WTC11 (cell line): ENCODE measurements around the gene RAB8B. TPM values are rescaled to one million over a fixed set of nuclear protein-coding genes. Genes with fewer than 3 reads are reported as not detected.
A peak's percentile ranks its signal among the peaks of the same experiment; 100 is the strongest.

Source experiments
- ATAC-seq: fragments of 200-7000 bp; cut with Tn5 transposase; 2 replicates; pipeline ENCODE4 v1.10.0; 2021; ENCODE audit warnings: mild to moderate bottlenecking, moderate library complexity
- CTCF ChIA-PET: fragments of 300-600 bp; sonication (Branson Sonifier 250); formaldehyde crosslinking; loops from one replicate; lab custom pipeline; 2021; ENCODE audit warnings: antibody characterized with exemption; lab: Charles Lee
- POLR2A ChIA-PET: fragments of 350-600 bp; sonication (Branson Sonifier 250); formaldehyde crosslinking; loops from one replicate; lab custom pipeline; 2021; ENCODE audit warnings: antibody characterized with exemption; lab: Charles Lee
- DNase-seq: peaks from one replicate; pipeline ENCODE4 v3.0.0; 2021; ENCODE audit warnings: low spot score
- H3K27ac Mint-ChIP-seq: 2 replicates; pipeline ENCODE4 v1.8.0; 2021; ENCODE audit warnings: mixed read lengths
- H3K27me3 Mint-ChIP-seq: 2 replicates; pipeline ENCODE4 v1.8.0; 2021; ENCODE audit warnings: low read depth, mild to moderate bottlenecking, moderate library complexity, mixed read lengths
- H3K36me3 Mint-ChIP-seq: 2 replicates; pipeline ENCODE4 v1.8.0; 2021; ENCODE audit warnings: mixed read lengths
- H3K4me1 Mint-ChIP-seq: 2 replicates; pipeline ENCODE4 v1.8.0; 2022; ENCODE audit warnings: mixed read lengths
- H3K4me3 Mint-ChIP-seq: 2 replicates; pipeline ENCODE4 v1.8.0; 2021; ENCODE audit warnings: mild to moderate bottlenecking, moderate library complexity, mixed read lengths
- H3K9me3 Mint-ChIP-seq: 2 replicates; pipeline ENCODE4 v1.8.0; 2021; ENCODE audit warnings: mixed read lengths
- AFF4 ChIP-seq: sonication (generic); formaldehyde crosslinking; IDR thresholded peaks from 2 replicates; pipeline ENCODE4 v1.8.1; 2023; ENCODE audit warnings: mild to moderate bottlenecking, missing genetic modification reagents, borderline replicate concordance
- CDX4 ChIP-seq: fragments of 250-450 bp; sonication (Bioruptor Pico); IDR thresholded peaks from 2 replicates; pipeline ENCODE4 v1.9.0; 2021; ENCODE audit warnings: moderate library complexity, mild to moderate bottlenecking, inconsistent platforms, borderline replicate concordance
- E2F4 ChIP-seq: sonication (generic); formaldehyde crosslinking; IDR thresholded peaks from 2 replicates; pipeline ENCODE4 v1.8.1; 2022; ENCODE audit warnings: low read depth, mild to moderate bottlenecking, moderate library complexity, missing genetic modification reagents, borderline replicate concordance
- ESRRA ChIP-seq: sonication (generic); formaldehyde crosslinking; IDR thresholded peaks from 2 replicates; pipeline ENCODE4 v1.8.1; 2022; ENCODE audit warnings: mild to moderate bottlenecking, missing genetic modification reagents, borderline replicate concordance
- GRHL2 ChIP-seq: fragments of 250-450 bp; sonication (Bioruptor Pico); IDR thresholded peaks from 2 replicates; pipeline ENCODE4 v1.8.0; 2022; ENCODE audit warnings: mild to moderate bottlenecking, moderate library complexity; ENCODE audit not compliant: insufficient replicate concordance, severe bottlenecking
- IRF2 ChIP-seq: sonication (generic); formaldehyde crosslinking; IDR thresholded peaks from 2 replicates; pipeline ENCODE4 v1.8.0; 2022; ENCODE audit warnings: low read depth, missing genetic modification reagents, borderline replicate concordance
- MXD4 ChIP-seq: fragments of 250-450 bp; sonication (Bioruptor Pico); IDR thresholded peaks from 2 replicates; pipeline ENCODE4 v1.8.0; 2021; ENCODE audit warnings: mild to moderate bottlenecking, moderate library complexity, borderline replicate concordance
- NR3C1 ChIP-seq: sonication (generic); formaldehyde crosslinking; conservative IDR thresholded peaks from 2 replicates; pipeline ENCODE4 v1.8.1; 2023; ENCODE audit warnings: low read depth, mild to moderate bottlenecking, missing genetic modification reagents
- PRDM15 ChIP-seq: sonication (generic); formaldehyde crosslinking; IDR thresholded peaks from 2 replicates; pipeline ENCODE4 v1.8.0; 2022; ENCODE audit warnings: missing genetic modification reagents
- RORB ChIP-seq: fragments of 250-450 bp; sonication (Bioruptor Pico); IDR thresholded peaks from 2 replicates; pipeline ENCODE4 v1.9.0; 2021; ENCODE audit warnings: mild to moderate bottlenecking
- ZBTB21 ChIP-seq: sonication (generic); formaldehyde crosslinking; IDR thresholded peaks from 2 replicates; pipeline ENCODE4 v1.8.1; 2023; ENCODE audit warnings: mild to moderate bottlenecking, missing genetic modification reagents, borderline replicate concordance
- ZNF121 ChIP-seq: sonication (generic); formaldehyde crosslinking; IDR thresholded peaks from 2 replicates; pipeline ENCODE4 v1.8.0; 2023; ENCODE audit warnings: missing genetic modification reagents
- ZNF232 ChIP-seq: sonication (generic); formaldehyde crosslinking; IDR thresholded peaks from 2 replicates; pipeline ENCODE4 v1.8.0; 2022; ENCODE audit warnings: mild to moderate bottlenecking, missing genetic modification reagents
- total RNA-seq: library from RNA; stranded (reverse); gene quantifications from 3 replicates; pipeline ENCODE4 v1.2.3, GENCODE V29; 2021
- TF ChIP-seq, protein P1 (sequence below): fragments of 250-450 bp; sonication (Bioruptor Pico); conservative IDR thresholded peaks from 2 replicates; pipeline ENCODE4 v1.9.0; 2021; ENCODE audit warnings: mild to moderate bottlenecking
- TF ChIP-seq, protein P2 (sequence below): sonication (generic); formaldehyde crosslinking; IDR thresholded peaks from 2 replicates; pipeline ENCODE4 v1.8.1; 2023; ENCODE audit warnings: mild to moderate bottlenecking, missing genetic modification reagents, moderate library complexity
- TF ChIP-seq, protein P3 (sequence below): fragments of 250-450 bp; sonication (Bioruptor Pico); IDR thresholded peaks from 2 replicates; pipeline ENCODE4 v1.9.0; 2021; ENCODE audit warnings: mild to moderate bottlenecking

The RAB8B gene
- total RNA-seq, 1 experiment from 2014 or later, result 32.5 TPM

DNA sequence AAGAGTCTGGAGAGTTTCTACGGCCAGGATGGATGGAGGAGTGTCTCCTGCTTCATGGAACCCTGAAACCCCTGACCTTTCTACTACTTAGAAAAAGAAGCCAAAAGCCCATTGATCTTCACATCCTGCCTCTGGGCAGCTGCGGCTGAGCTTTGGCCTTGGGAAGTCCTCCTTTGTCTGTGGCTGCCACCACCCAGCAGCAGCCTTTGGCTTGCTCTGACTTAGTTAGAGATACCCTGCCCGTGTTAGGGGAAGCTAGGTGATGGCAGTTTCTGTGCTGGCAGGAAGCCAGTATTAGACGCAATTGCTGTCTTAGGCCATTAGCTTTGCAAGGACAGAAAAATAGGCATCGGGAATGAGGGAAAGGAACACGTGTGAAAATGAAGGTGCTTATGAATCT, 106.8 kb downstream of the RAB8B start (continued):
- no peak for TF ChIP-seq E2F4 (CRISPR knock-in tag)

GRCh38 chr15:63299943-63300575, 110.7 kb downstream of the RAB8B start:
- H3K27me3 Mint-ChIP-seq, result no peaks in the 10 kb centered on the region
- ChIA-PET POLR2A (no interaction called here), CTCF (interaction anchor here (0.6 to 1.2 kb wide), 2 partner anchors 102 to 682 kb away, joined by 3 read pairs; no protein-coding TSS in a partner anchor)
- peaks cover 14% of the 10 kb centered on the region for H3K4me1 Mint-ChIP-seq
- peaks cover 16% of the 10 kb centered on the region for H3K36me3 Mint-ChIP-seq
- no peak for DNase-seq
- peak overlapping the region; percentile 62; the same call in 1 of the 2 replicates for H3K27ac Mint-ChIP-seq
- no peak for ATAC-seq
- TF ChIP-seq NR3C1 (CRISPR knock-in tag), result no peak
- no peak for TF ChIP-seq AFF4 (CRISPR knock-in tag)
- H3K9me3 Mint-ChIP-seq, result no peaks in the 10 kb centered on the region
- H3K4me3 Mint-ChIP-seq, result no peak overlapping the region

GRCh38 chr15:63301088-63301487, 111.7 kb downstream of the RAB8B start:
- peaks cover 16% of the 10 kb centered on the region for H3K36me3 Mint-ChIP-seq
- CTCF ChIA-PET, result no interaction called here
- H3K9me3 Mint-ChIP-seq, result no peaks in the 10 kb centered on the region
- DNase-seq, result no peak
- no peak overlapping the region for H3K4me3 Mint-ChIP-seq
- peaks cover 14% of the 10 kb centered on the region for H3K4me1 Mint-ChIP-seq
- H3K27me3 Mint-ChIP-seq, result no peaks in the 10 kb centered on the region
- H3K27ac Mint-ChIP-seq, result no peak overlapping the region
- POLR2A ChIA-PET, result no interaction called here
- ATAC-seq, result no peak
- TF ChIP-seq, protein P1, sequence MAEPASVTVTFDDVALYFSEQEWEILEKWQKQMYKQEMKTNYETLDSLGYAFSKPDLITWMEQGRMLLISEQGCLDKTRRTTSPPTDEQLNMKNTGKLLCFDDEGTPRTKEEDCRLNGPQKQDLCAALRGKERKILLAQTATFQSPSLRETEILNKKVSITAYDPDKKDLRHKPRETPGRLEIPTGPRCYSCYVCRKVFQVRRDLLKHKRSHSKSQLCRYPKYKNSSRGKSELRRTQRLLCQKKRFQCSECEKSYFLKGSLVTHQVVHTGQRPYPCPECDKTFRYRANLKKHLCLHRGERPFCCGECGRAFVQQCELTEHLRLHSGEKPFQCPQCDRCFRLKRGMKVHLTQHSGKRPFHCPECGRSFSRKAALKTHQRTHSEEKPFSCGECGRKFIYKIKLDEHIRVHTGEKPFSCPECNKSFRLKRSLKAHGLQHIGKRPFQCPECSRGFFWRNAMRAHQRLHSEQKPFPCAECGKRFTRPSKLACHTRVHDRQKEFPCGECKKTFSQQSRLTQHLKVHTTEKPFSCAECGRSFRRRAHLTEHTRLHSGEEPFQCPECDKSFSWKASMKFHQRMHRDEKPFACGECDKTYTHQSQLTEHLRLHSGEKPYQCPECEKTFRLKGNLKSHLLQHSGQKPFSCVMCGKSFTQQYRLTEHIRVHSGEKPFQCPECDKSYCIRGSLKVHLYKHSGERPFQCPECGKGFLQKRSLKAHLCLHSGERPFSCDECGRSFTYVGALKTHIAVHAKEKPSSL, result no peak
- TF ChIP-seq, protein P2, sequence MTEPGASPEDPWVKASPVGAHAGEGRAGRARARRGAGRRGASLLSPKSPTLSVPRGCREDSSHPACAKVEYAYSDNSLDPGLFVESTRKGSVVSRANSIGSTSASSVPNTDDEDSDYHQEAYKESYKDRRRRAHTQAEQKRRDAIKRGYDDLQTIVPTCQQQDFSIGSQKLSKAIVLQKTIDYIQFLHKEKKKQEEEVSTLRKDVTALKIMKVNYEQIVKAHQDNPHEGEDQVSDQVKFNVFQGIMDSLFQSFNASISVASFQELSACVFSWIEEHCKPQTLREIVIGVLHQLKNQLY (CRISPR knock-in tag), result no peak
- TF ChIP-seq GRHL2, result no peak
- no peak for TF ChIP-seq ZNF232 (CRISPR knock-in tag)
- TF ChIP-seq ESRRA (CRISPR knock-in tag), result no peak
- no peak for TF ChIP-seq PRDM15 (CRISPR knock-in tag)
- TF ChIP-seq IRF2 (CRISPR knock-in tag), result no peak
- TF ChIP-seq ZNF121 (CRISPR knock-in tag), result no peak
- no peak for TF ChIP-seq RORB (CRISPR knock-in tag)
- no peak for TF ChIP-seq MXD4 (CRISPR knock-in tag)
- TF ChIP-seq ZBTB21 (CRISPR knock-in tag), result no peak
- TF ChIP-seq CDX4 (CRISPR knock-in tag), result no peak
- TF ChIP-seq, protein P3, sequence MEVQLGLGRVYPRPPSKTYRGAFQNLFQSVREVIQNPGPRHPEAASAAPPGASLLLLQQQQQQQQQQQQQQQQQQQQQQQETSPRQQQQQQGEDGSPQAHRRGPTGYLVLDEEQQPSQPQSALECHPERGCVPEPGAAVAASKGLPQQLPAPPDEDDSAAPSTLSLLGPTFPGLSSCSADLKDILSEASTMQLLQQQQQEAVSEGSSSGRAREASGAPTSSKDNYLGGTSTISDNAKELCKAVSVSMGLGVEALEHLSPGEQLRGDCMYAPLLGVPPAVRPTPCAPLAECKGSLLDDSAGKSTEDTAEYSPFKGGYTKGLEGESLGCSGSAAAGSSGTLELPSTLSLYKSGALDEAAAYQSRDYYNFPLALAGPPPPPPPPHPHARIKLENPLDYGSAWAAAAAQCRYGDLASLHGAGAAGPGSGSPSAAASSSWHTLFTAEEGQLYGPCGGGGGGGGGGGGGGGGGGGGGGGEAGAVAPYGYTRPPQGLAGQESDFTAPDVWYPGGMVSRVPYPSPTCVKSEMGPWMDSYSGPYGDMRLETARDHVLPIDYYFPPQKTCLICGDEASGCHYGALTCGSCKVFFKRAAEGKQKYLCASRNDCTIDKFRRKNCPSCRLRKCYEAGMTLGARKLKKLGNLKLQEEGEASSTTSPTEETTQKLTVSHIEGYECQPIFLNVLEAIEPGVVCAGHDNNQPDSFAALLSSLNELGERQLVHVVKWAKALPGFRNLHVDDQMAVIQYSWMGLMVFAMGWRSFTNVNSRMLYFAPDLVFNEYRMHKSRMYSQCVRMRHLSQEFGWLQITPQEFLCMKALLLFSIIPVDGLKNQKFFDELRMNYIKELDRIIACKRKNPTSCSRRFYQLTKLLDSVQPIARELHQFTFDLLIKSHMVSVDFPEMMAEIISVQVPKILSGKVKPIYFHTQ (CRISPR knock-in tag), result no peak
